Activated naive CD4-positive, alpha-beta T cell treated with anti-CD3 and anti-CD28 coated beads for 36 hours (primary cell): ENCODE data around the gene PIP5K1B. TPM values are rescaled to one million over a fixed set of nuclear protein-coding genes. Genes with fewer than 3 reads are reported as not detected.

ENCODE experiments used
- CTCF ChIA-PET: fragments of 350-600 bp; sonication (Branson Sonifier 250); formaldehyde crosslinking; loops from one replicate; lab custom pipeline; 2021; ENCODE audit warnings: antibody characterized with exemption; lab: Charles Lee
- DNase-seq: peaks from one replicate; pipeline ENCODE4 v3.0.0-alpha.2; 2020
- H3K27ac Mint-ChIP-seq: one replicate; pipeline ENCODE4 v1.8.0; 2021; ENCODE audit warnings: mild to moderate bottlenecking, mixed read lengths
- H3K27me3 Mint-ChIP-seq: one replicate; pipeline ENCODE4 v1.8.0; 2021; ENCODE audit warnings: low read depth, mixed read lengths
- H3K36me3 Mint-ChIP-seq: one replicate; pipeline ENCODE4 v1.8.0; 2021; ENCODE audit warnings: low read depth, mixed read lengths
- H3K4me1 Mint-ChIP-seq: one replicate; pipeline ENCODE4 v1.8.0; 2021; ENCODE audit warnings: low read depth, mixed read lengths
- H3K4me3 Mint-ChIP-seq: one replicate; pipeline ENCODE4 v1.8.0; 2021; ENCODE audit warnings: mild to moderate bottlenecking, moderate library complexity, mixed read lengths
- H3K9me3 Mint-ChIP-seq: one replicate; pipeline ENCODE4 v1.8.0; 2021; ENCODE audit warnings: mixed read lengths
- intact Hi-C: fragments of 100-400 bp; cut with micrococcal nuclease; formaldehyde crosslinking; loops from one replicate; pipeline ENCODE4 v1.15.1; 2023
- total RNA-seq, 2 experiments: library from RNA; stranded (reverse); gene quantifications; one replicate each; pipeline ENCODE4 v1.2.3, GENCODE V29; 2021

The PIP5K1B gene
- total RNA-seq, 2 experiments from 2014 or later: 0.38 to 0.42 TPM

DNA sequence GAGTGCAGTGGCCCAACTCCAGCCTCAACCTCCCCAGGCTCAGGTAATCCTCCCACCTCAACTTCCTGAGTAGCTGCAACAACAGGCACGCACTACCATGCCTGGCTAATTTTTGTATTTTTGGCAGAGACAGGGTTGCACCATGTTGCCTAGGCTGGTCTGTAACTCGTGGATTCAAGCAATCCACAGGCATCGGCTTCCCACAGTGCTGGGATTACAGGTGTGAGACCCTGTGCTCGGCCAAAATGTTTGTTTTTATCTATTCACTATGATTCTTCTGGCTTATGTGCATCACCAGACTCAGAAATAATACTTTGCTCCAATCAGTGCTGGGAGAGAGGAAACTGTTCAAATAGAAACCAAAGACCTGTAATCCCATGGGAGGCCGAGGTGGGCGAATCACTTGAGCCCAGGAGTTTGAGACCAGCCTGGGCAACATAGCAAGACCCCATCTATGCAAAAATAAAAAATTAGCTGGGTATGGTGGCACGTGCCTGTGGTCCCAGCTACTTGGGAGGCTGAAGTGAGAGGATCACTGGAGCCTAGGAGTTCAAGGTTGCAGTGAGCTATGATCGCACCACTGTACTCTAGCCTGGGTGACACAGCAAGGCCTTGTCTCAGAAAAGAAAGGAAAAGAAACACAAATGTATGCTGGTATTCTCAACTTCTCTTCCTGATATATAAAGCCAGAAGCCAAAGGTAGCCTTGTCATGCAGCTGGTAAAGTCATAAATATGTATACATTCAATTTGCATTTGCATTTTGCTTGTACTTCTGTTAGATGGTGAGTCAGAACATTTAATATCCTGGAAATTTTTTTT lies 4.5 kb downstream of the PIP5K1B start:
- intact Hi-C loops: loop anchor here (5.0 kb wide), 2 partner anchors 127 to 238 kb away; no protein-coding TSS in a partner anchor
- H3K9me3 Mint-ChIP-seq: no peaks in the 10 kb centered on the region
- no peak overlapping the region for H3K27ac Mint-ChIP-seq
- no peak for DNase-seq
- no peak overlapping the region for H3K4me3 Mint-ChIP-seq
- CTCF ChIA-PET: interaction anchor here (1.1 kb wide), 1 partner anchor 10 kb away, joined by 3 read pairs; no protein-coding TSS in a partner anchor
- no peaks in the 10 kb centered on the region for H3K36me3 Mint-ChIP-seq
- peaks cover 64% of the 10 kb centered on the region for H3K27me3 Mint-ChIP-seq
- peaks cover 13% of the 10 kb centered on the region for H3K4me1 Mint-ChIP-seq

DNA sequence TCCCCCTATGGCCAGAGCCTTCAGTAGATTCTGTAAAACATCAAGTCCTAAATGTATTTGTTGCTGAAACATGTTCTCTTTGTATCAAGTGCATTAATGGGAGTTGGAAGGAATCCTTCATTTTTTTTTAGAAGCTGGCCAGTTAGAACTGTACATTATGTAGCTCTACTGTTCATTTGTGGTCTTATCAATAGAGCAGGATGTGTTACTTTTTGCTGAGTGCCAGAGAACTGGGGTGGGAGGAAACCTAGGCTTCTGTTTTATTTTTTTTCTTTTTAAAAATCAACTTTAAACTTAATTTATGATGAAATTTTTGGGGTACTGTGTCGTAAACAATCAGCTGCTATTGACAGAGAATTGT lies 5.1 kb downstream of the PIP5K1B start:
- Mint-ChIP-seq H3K27ac (no peak overlapping the region), H3K27me3 (peaks cover 68% of the 10 kb centered on the region), H3K4me1 (peaks cover 11% of the 10 kb centered on the region), H3K9me3 (no peaks in the 10 kb centered on the region), H3K4me3 (no peak overlapping the region), H3K36me3 (no peaks in the 10 kb centered on the region)
- intact Hi-C loops: no loop called here
- no peak for DNase-seq
- CTCF ChIA-PET: interaction anchor here (1.1 kb wide), 1 partner anchor 9 kb away, joined by 3 read pairs; no protein-coding TSS in a partner anchor

DNA sequence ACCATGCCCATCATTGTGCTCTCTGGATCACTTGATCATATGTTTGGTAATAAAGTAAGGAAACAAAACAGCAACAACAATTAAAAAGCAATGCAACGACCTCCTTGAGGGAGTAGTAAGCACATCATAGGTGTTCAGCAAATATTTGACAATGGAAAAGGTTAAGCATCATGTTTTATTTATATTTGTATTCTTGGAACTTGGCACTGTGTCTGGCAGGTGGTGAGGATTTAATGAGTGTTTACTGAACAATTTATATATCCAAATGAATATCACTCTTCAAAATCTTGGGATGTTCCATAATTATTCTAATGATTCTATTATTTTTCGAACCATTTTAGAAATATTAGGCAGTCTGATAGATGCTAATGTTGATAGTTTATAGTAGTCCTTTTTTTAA lies 6.2 kb downstream of the PIP5K1B start:
- Mint-ChIP-seq H3K36me3 (no peaks in the 10 kb centered on the region), H3K4me3 (no peak overlapping the region), H3K27me3 (peaks cover 65% of the 10 kb centered on the region), H3K9me3 (no peaks in the 10 kb centered on the region), H3K4me1 (peaks cover 8% of the 10 kb centered on the region), H3K27ac (no peak overlapping the region)
- intact Hi-C loops: no loop called here
- CTCF ChIA-PET: no interaction called here
- DNase-seq: no peak

DNA sequence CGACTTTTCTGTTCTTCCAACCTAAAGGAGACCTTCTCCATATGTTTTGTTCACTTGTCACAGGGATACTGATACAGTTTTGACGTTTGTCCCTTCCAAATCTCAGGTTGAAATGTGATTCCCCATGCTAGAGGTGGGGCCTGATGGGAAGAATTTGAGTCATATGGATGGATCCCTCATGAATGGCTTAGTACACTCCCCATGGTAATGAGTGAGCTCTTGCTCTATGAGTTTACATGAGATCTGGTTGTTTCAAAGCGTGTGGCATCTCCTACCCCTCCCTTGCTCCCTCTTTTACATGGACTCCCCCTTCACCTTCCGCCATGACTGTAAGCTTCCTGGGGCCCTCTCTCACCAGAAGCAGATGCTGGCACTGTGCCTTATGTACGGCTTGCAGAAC lies 6.9 kb downstream of the PIP5K1B start:
- H3K9me3 Mint-ChIP-seq: no peaks in the 10 kb centered on the region
- no peak for DNase-seq
- peaks cover 62% of the 10 kb centered on the region for H3K27me3 Mint-ChIP-seq
- peaks cover 1% of the 10 kb centered on the region for H3K4me1 Mint-ChIP-seq
- H3K4me3 Mint-ChIP-seq: no peak overlapping the region
- CTCF ChIA-PET: no interaction called here
- no peaks in the 10 kb centered on the region for H3K36me3 Mint-ChIP-seq
- H3K27ac Mint-ChIP-seq: no peak overlapping the region
- intact Hi-C loops: no loop called here

DNA sequence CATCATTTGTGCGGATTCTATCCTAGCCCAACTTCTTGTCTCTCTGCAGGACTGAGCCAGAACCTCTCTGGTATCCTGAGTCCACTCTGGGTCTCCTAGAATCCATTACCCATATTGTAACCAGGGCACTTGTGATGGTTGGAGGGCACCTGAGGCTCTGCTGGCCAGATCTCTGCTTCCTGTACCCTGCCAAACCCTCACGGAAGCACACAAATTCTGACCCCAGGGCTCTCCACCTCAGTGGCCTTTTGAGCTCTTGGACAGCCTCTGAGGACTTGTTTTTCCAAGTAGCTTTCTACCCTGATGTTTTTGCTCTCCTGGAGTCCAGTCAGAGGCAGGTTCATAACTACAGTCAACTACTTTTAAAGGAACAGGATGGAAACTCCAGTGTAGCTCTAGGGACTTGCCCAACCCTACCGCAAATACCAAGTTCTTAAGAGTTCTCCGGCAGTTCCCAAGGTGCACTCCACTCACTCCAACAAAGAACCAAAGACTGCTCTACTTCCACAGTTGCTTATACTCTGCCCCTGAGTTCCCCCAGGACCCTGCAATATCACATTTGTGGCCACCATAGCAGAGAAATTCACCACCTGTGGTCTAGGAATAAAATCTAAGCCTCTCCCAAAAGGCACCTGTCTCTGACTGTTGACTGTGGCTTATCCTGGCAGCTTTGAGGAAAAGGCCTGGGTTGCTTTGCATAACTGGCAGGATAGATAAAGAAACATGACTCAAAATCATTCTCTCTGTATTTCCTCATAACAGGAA lies 9.6 kb downstream of the PIP5K1B start:
- DNase-seq: no peak
- intact Hi-C loops: no loop called here
- Mint-ChIP-seq H3K4me3 (no peak overlapping the region), H3K36me3 (no peaks in the 10 kb centered on the region), H3K27me3 (peaks cover 38% of the 10 kb centered on the region), H3K9me3 (no peaks in the 10 kb centered on the region), H3K27ac (no peak overlapping the region), H3K4me1 (no peaks in the 10 kb centered on the region)
- CTCF ChIA-PET: no interaction called here

DNA sequence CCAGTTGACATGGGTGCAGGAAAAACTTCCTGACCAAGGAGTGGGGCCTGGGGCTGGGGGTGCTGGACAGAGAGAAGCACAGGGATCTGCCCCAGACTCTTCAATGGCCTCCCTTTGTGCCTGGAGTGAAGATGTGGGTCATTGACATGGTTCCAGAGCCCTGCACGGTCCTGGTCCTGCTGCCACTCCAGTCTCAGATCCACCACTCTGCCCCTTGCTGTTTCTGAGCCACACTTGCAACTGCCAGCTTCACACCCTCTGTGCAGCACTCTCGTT lies 10.1 kb downstream of the PIP5K1B start:
- Mint-ChIP-seq H3K36me3 (no peaks in the 10 kb centered on the region), H3K4me1 (no peaks in the 10 kb centered on the region), H3K9me3 (no peaks in the 10 kb centered on the region), H3K27me3 (peaks cover 36% of the 10 kb centered on the region), H3K27ac (no peak overlapping the region), H3K4me3 (no peak overlapping the region)
- CTCF ChIA-PET: no interaction called here
- no peak for DNase-seq
- intact Hi-C loops: no loop called here

DNA sequence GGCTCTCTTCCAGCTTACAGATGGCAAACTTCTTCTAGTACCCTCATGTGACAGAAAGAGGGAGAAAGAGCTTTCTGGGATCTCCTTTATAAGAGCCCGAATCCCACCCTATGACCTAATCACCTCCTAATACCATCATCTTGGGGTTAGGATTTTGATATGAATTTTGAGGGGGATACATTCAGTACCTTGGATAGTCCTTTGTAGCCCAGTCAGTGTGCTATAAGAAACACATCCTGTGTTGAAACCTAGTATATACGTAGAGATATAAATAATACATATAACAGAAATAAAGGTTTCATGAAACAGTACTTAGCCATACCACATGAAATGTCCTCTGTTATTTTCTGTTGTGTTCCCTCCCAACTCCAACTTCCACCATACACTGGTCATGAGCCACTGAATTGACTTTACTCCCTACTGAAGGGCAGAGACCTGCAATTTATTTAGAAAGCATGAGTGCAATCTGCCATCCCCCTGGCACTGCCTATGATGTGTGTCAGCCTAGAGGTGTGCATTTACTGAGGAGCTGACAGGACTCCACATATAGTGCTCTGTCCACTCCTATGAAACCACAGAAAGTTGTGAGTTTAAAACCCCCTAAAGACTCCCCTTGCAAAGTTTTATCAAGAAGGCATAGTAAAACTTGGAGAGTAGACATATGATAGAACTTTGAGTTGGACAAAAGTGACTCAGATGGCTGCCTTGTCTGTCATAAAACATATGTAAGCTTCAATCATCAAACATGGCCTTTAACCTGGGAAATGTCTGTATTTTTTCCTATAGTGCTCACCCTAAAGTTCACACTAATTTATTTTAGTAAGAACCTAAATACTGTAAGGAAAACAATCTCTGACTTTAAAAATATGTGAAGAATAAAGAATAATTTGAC lies 12.8 kb downstream of the PIP5K1B start:
- DNase-seq: no peak
- Mint-ChIP-seq H3K4me3 (no peak overlapping the region), H3K36me3 (no peaks in the 10 kb centered on the region), H3K27ac (no peak overlapping the region), H3K9me3 (no peaks in the 10 kb centered on the region), H3K27me3 (peaks cover 24% of the 10 kb centered on the region), H3K4me1 (no peaks in the 10 kb centered on the region)
- CTCF ChIA-PET: no interaction called here
- intact Hi-C loops: no loop called here

DNA sequence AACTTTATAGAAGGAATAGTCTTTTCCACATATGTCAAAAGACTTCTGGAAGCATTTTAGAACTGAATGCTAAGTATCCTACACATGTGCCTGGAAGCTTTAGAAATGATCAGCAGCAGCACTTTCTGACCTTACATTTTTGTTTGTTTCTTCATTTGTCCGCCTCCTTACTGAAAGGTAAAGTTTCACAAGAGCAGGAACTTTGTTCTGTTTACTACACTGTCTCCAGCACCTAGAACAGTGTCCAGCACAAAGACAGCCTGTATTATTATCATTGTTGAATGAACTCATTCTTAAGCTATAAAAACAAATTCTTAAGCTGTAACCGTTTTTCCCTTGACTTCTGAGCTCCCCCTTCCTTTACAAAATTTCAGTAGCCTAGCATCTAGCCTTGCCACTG lies 14.8 kb downstream of the PIP5K1B start:
- DNase-seq: no peak
- CTCF ChIA-PET: interaction anchor here (1.2 to 1.3 kb wide), 2 partner anchors 10 to 47 kb away, joined by 3 read pairs; no protein-coding TSS in a partner anchor
- Mint-ChIP-seq H3K36me3 (no peaks in the 10 kb centered on the region), H3K4me1 (no peaks in the 10 kb centered on the region), H3K4me3 (no peak overlapping the region), H3K27ac (no peak overlapping the region), H3K27me3 (peaks cover 18% of the 10 kb centered on the region), H3K9me3 (no peaks in the 10 kb centered on the region)
- intact Hi-C loops: no loop called here

DNA sequence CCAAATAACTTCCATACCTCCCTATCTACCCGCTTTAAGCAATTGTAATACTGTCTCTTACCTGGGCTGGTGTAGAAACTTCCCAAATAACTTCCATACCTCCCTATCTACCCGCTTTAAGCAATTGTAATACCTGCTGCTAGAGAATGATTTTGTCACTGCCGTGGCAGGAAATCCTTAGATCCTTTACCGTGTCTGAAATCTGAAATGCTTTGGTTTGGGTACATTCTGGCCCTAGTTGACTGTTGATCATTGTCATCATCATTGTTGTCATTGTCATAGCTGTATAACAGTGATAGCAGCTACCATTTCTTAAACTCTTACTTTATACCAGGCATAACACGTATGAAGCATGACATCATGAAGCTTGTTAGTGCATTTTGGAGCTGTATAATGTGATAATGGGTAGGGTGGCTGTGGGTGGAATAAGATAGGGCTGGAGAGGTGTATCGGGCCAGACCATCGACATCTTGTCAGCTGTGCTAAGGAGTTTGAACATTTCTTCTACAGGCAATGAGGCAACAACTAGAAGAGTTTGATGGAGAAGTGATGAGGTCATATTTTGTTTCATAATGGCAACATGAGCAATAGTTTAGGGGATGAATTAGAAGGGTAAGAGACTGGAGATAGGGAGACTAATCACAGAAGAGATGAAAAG lies 15.7 kb downstream of the PIP5K1B start:
- H3K9me3 Mint-ChIP-seq: no peaks in the 10 kb centered on the region
- H3K27ac Mint-ChIP-seq: no peak overlapping the region
- intact Hi-C loops: no loop called here
- DNase-seq: no peak
- no peaks in the 10 kb centered on the region for H3K4me1 Mint-ChIP-seq
- no peaks in the 10 kb centered on the region for H3K36me3 Mint-ChIP-seq
- H3K4me3 Mint-ChIP-seq: no peak overlapping the region
- H3K27me3 Mint-ChIP-seq: peaks cover 13% of the 10 kb centered on the region
- CTCF ChIA-PET: interaction anchor here (0.5 to 1.2 kb wide), 2 partner anchors 9 to 46 kb away, joined by 3 read pairs; no protein-coding TSS in a partner anchor

DNA sequence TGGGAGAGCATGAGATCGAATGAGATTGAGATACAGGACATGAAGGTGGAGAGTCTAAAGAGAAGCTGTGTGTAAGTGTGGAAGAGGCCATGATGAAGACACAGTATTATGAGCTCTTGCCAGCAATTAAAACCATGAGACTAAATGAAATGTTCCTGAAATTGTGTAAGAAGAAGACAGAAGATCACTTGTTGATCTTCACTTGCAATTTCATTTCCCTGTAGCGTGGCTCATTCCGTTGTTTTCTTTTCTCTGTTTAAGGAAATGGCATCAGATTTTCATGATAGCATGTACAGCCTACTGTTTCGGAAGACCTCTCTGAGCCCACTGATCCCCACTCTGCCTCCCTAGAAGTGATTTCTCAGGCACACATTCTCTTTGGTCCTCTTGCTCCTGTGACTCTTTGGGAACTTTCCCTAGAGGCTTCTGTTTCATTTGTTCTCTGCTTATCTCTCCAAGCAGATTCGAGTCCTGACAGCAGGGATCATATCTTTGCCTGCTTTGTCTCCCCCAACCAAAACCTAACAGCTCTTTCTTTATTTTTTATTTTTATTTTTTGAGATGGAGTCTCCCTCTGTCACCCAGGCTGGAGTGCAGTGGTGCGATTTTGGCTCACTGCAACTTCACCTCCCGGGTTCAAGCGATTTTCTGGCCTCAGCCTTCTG lies 16.8 kb downstream of the PIP5K1B start:
- no peak overlapping the region for H3K4me3 Mint-ChIP-seq
- peaks cover 15% of the 10 kb centered on the region for H3K27me3 Mint-ChIP-seq
- no peak overlapping the region for H3K27ac Mint-ChIP-seq
- H3K36me3 Mint-ChIP-seq: no peaks in the 10 kb centered on the region
- CTCF ChIA-PET: interaction anchor here (1.0 to 1.2 kb wide), 2 partner anchors 15 to 228 kb away, joined by 3 to 4 read pairs; no protein-coding TSS in a partner anchor
- intact Hi-C loops: no loop called here
- no peaks in the 10 kb centered on the region for H3K9me3 Mint-ChIP-seq
- no peak for DNase-seq
- no peaks in the 10 kb centered on the region for H3K4me1 Mint-ChIP-seq

DNA sequence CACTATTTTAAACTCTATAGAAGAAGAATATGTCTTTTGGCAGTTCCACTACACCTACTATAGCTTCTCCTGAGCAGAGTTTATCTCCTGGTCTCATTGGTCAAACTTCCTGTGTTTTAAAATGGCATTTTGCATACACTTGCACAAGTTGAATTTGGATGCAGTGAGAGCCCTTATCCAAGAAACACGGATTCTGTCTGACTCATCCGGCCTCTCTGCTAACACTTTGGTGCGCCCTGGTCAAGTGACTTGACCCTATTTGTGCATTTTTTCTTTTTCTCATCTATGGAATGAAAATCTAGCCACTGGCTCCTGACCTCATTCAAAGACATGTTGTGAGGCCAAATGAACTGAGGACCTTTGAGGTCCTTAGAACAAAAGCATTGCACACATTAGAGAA lies 20.0 kb downstream of the PIP5K1B start:
- intact Hi-C loops: no loop called here
- Mint-ChIP-seq H3K9me3 (no peaks in the 10 kb centered on the region), H3K27me3 (peaks cover 21% of the 10 kb centered on the region), H3K36me3 (no peaks in the 10 kb centered on the region), H3K4me3 (no peak overlapping the region), H3K4me1 (no peaks in the 10 kb centered on the region), H3K27ac (no peak overlapping the region)
- CTCF ChIA-PET: no interaction called here
- no peak for DNase-seq
